Activated CD8-positive, alpha-beta T cell treated with anti-CD3 and anti-CD28 coated beads for 36 hours (primary cell): ENCODE results near the gene BCAS1. TPM values are rescaled to one million over a fixed set of nuclear protein-coding genes. Genes with fewer than 3 reads are reported as not detected.
"Not testable (repeated sequence)": the region's sequence is repeated elsewhere in the genome, so short reads cannot be mapped to it uniquely, and the experiment has no call there.

ENCODE experiments used
- ATAC-seq: fragments of 200-7000 bp; cut with Tn5 transposase; one replicate; pipeline ENCODE4 v1.10.0; 2021; ENCODE audit warnings: mild to moderate bottlenecking, moderate library complexity
- CTCF ChIA-PET: fragments of 350-600 bp; sonication (Branson Sonifier 250); formaldehyde crosslinking; loops from one replicate; lab custom pipeline; 2021; ENCODE audit warnings: antibody characterized with exemption; lab: Charles Lee
- POLR2A ChIA-PET: fragments of 350-600 bp; sonication (Branson Sonifier 250); formaldehyde crosslinking; loops from one replicate; lab custom pipeline; 2021; ENCODE audit warnings: antibody characterized with exemption; lab: Charles Lee
- DNase-seq: peaks from one replicate; pipeline ENCODE4 v3.0.0-alpha.2; 2020
- H3K27ac Mint-ChIP-seq: one replicate; pipeline ENCODE4 v1.8.0; 2021; ENCODE audit warnings: mild to moderate bottlenecking, mixed read lengths
- H3K27me3 Mint-ChIP-seq: one replicate; pipeline ENCODE4 v1.8.0; 2021; ENCODE audit warnings: mixed read lengths
- H3K36me3 Mint-ChIP-seq: one replicate; pipeline ENCODE4 v1.8.0; 2021; ENCODE audit warnings: low read depth, mixed read lengths
- H3K4me1 Mint-ChIP-seq: one replicate; pipeline ENCODE4 v1.8.0; 2021; ENCODE audit warnings: low read depth, mixed read lengths
- H3K4me3 Mint-ChIP-seq: one replicate; pipeline ENCODE4 v1.8.0; 2021; ENCODE audit warnings: mild to moderate bottlenecking, moderate library complexity, mixed read lengths
- H3K9me3 Mint-ChIP-seq: one replicate; pipeline ENCODE4 v1.8.0; 2021; ENCODE audit warnings: mixed read lengths
- CTCF ChIP-seq: fragments of 200-600 bp; IDR thresholded peaks from one replicate; pipeline ENCODE4 v1.8.0; 2022; ENCODE audit warnings: antibody characterized with exemption, mild to moderate bottlenecking
- intact Hi-C: fragments of 100-400 bp; cut with micrococcal nuclease; formaldehyde crosslinking; loops from one replicate; pipeline ENCODE4 v1.10.0; 2022
- total RNA-seq, 2 experiments: library from RNA; stranded (reverse); gene quantifications; one replicate each; pipeline ENCODE4 v1.2.3, GENCODE V29; 2021

Gene BCAS1
- total RNA-seq, 2 experiments from 2014 or later = 0.09 TPM; not detected in 1

GRCh38 chr20:53935344-53936084 lies 134.9 kb downstream of the BCAS1 start:
- Mint-ChIP-seq H3K9me3 (peaks cover 2% of the 10 kb centered on the region), H3K27me3 (no peaks in the 10 kb centered on the region), H3K4me3 (peak overlapping the region; percentile 26), H3K4me1 (peaks cover 59% of the 10 kb centered on the region), H3K36me3 (no peaks in the 10 kb centered on the region), H3K27ac (peak overlapping the region; percentile 86)
- DNase-seq (no peak), ATAC-seq (no peak)
- TF ChIP-seq CTCF = no peak
- ChIA-PET CTCF (interaction anchor here (0.7 to 9.9 kb wide), 8 partner anchors 10 to 358 kb away, joined by 3 to 65 read pairs (median 4); no protein-coding TSS in a partner anchor), POLR2A (interaction anchor here (0.6 to 1.4 kb wide), 9 partner anchors 19 to 349 kb away, joined by 3 to 4 read pairs (median 3); partner anchors contain the start of gene PFDN4)
- intact Hi-C loops = loop anchor here (5.0 kb wide), 1 partner anchor 183 kb away; no protein-coding TSS in a partner anchor

GRCh38 chr20:53934421-53935343 lies 135.7 kb downstream of the BCAS1 start:
- POLR2A ChIA-PET = interaction anchor here (0.6 to 1.4 kb wide), 8 partner anchors 16 to 370 kb away, joined by 3 to 4 read pairs (median 3); partner anchors contain the start of gene PFDN4
- peak overlapping the region; percentile 26 for H3K4me3 Mint-ChIP-seq
- peak; percentile 85 for ATAC-seq
- TF ChIP-seq CTCF = no peak
- peaks cover 2% of the 10 kb centered on the region for H3K9me3 Mint-ChIP-seq
- peaks cover 60% of the 10 kb centered on the region for H3K4me1 Mint-ChIP-seq
- peak; percentile 63 for DNase-seq
- no peaks in the 10 kb centered on the region for H3K27me3 Mint-ChIP-seq
- H3K27ac Mint-ChIP-seq = peak overlapping the region; percentile 86
- CTCF ChIA-PET = interaction anchor here (0.7 to 9.9 kb wide), 8 partner anchors 9 to 357 kb away, joined by 3 to 65 read pairs (median 4); no protein-coding TSS in a partner anchor
- no peaks in the 10 kb centered on the region for H3K36me3 Mint-ChIP-seq
- intact Hi-C loops = loop anchor here (5.0 kb wide), 2 partner anchors 182 to 227 kb away; no protein-coding TSS in a partner anchor

GRCh38 chr20:53933232-53933846 lies 137.1 kb downstream of the BCAS1 start:
- intact Hi-C loops = loop anchor here (5.0 kb wide), 1 partner anchor 226 kb away; no protein-coding TSS in a partner anchor

GRCh38 chr20:53932655-53933192 lies 137.7 kb downstream of the BCAS1 start:
- H3K4me1 Mint-ChIP-seq = peaks cover 51% of the 10 kb centered on the region
- not testable (repeated sequence) for H3K27me3 Mint-ChIP-seq, H3K27ac Mint-ChIP-seq, H3K36me3 Mint-ChIP-seq, H3K9me3 Mint-ChIP-seq, H3K4me3 Mint-ChIP-seq, ATAC-seq, DNase-seq
- POLR2A ChIA-PET = interaction anchor here (0.7 kb wide), 2 partner anchors 24 to 430 kb away, joined by 3 to 4 read pairs; no protein-coding TSS in a partner anchor
- intact Hi-C loops = loop anchor here (5.0 kb wide), 1 partner anchor 225 kb away; no protein-coding TSS in a partner anchor
- CTCF ChIA-PET = interaction anchor here (0.6 to 4.4 kb wide), 4 partner anchors 17 to 234 kb away, joined by 3 to 24 read pairs (median 3); no protein-coding TSS in a partner anchor

More at GRCh38 chr20:53933232-53933846, 137.1 kb downstream of the BCAS1 start:
- no peak overlapping the region for H3K4me3 Mint-ChIP-seq
- H3K9me3 Mint-ChIP-seq = peaks cover 2% of the 10 kb centered on the region
- no peak for ATAC-seq
- no peaks in the 10 kb centered on the region for H3K36me3 Mint-ChIP-seq
- ChIA-PET POLR2A (interaction anchor here (0.7 to 1.0 kb wide), 3 partner anchors 15 to 431 kb away, joined by 3 to 4 read pairs (median 3); no protein-coding TSS in a partner anchor), CTCF (interaction anchor here (0.6 to 9.9 kb wide), 5 partner anchors 17 to 355 kb away, joined by 3 to 65 read pairs (median 3); no protein-coding TSS in a partner anchor)
- DNase-seq = no peak
- H3K27ac Mint-ChIP-seq = no peak overlapping the region
- no peaks in the 10 kb centered on the region for H3K27me3 Mint-ChIP-seq
- peaks cover 57% of the 10 kb centered on the region for H3K4me1 Mint-ChIP-seq
- no peak for TF ChIP-seq CTCF
